GM23248 (cell line): ENCODE measurements around the gene ST8SIA4. TPM values are rescaled to one million over a fixed set of nuclear protein-coding genes. Genes with fewer than 3 reads are reported as not detected.

Experiments used
- DNase-seq: peaks from one replicate; pipeline ENCODE4 v3.0.0-alpha.2; 2015
- H2AFZ ChIP-seq: fragments of 200-600 bp; sonication (generic); 2 replicates; pipeline ENCODE4 v1.6.1; 2016; ENCODE audit warnings: antibody characterized with exemption
- H3F3A ChIP-seq: fragments of 200-600 bp; sonication (generic); 2 replicates; pipeline ENCODE4 v1.6.1; 2016; ENCODE audit warnings: mild to moderate bottlenecking, antibody characterized with exemption, mixed run types; ENCODE audit not compliant: insufficient read depth
- H3K27ac ChIP-seq: fragments of 200-600 bp; sonication (generic); 2 replicates; pipeline ENCODE4 v1.5.1; 2016; ENCODE audit warnings: mild to moderate bottlenecking
- H3K27me3 ChIP-seq: fragments of 200-600 bp; sonication (generic); replicated peaks from 2 replicates; pipeline ENCODE4 v1.6.1; 2016; ENCODE audit warnings: mild to moderate bottlenecking; ENCODE audit not compliant: insufficient read depth
- H3K36me3 ChIP-seq: fragments of 200-600 bp; sonication (generic); 2 replicates; pipeline ENCODE4 v1.6.1; 2016; ENCODE audit warnings: low read depth, mild to moderate bottlenecking
- H3K4me1 ChIP-seq: fragments of 200-600 bp; sonication (generic); 2 replicates; pipeline ENCODE4 v1.6.1; 2016; ENCODE audit warnings: mild to moderate bottlenecking; ENCODE audit not compliant: insufficient read depth
- H3K4me2 ChIP-seq: fragments of 200-600 bp; sonication (generic); one replicate; pipeline ENCODE4 v1.6.1; 2016; ENCODE audit warnings: mild to moderate bottlenecking; ENCODE audit not compliant: unreplicated experiment
- H3K4me3 ChIP-seq: fragments of 200-600 bp; sonication (generic); 2 replicates; pipeline ENCODE4 v1.5.1; 2016; ENCODE audit warnings: mild to moderate bottlenecking
- H3K79me2 ChIP-seq: fragments of 200-600 bp; sonication (generic); 2 replicates; pipeline ENCODE4 v1.6.1; 2016; ENCODE audit warnings: mild to moderate bottlenecking; ENCODE audit not compliant: insufficient read depth
- H3K9ac ChIP-seq: fragments of 200-600 bp; sonication (generic); 2 replicates; pipeline ENCODE4 v1.6.1; 2016; ENCODE audit warnings: mild to moderate bottlenecking
- H3K9me2 ChIP-seq: fragments of 200-600 bp; sonication (generic); 2 replicates; pipeline ENCODE4 v1.6.1; 2016; ENCODE audit warnings: mixed run types, mild to moderate bottlenecking, moderate library complexity; ENCODE audit not compliant: insufficient read depth
- H3K9me3 ChIP-seq: fragments of 200-600 bp; sonication (generic); one replicate; pipeline ENCODE4 v1.6.1; 2017; ENCODE audit warnings: low read depth
- H4K20me1 ChIP-seq: fragments of 200-600 bp; sonication (generic); 2 replicates; pipeline ENCODE4 v1.6.0; 2016; ENCODE audit not compliant: insufficient read depth
- EZH2 ChIP-seq: fragments of 200-600 bp; sonication (generic); IDR thresholded peaks from 2 replicates; pipeline ENCODE4 v1.6.1; 2018; ENCODE audit warnings: antibody characterized with exemption, mild to moderate bottlenecking; ENCODE audit not compliant: insufficient read depth, poor library complexity, severe bottlenecking
- EZH2phosphoT487 ChIP-seq: fragments of 200-600 bp; sonication (generic); IDR thresholded peaks from 2 replicates; pipeline ENCODE4 v1.6.1; 2018; ENCODE audit warnings: antibody characterized with exemption, moderate library complexity, mild to moderate bottlenecking, low read depth; ENCODE audit not compliant: insufficient read depth
- WGBS, 2 experiments: methylation state at CpG; one replicate each; pipeline ENCODE4 v1.1.6; 2015 to 2017; ENCODE audit warnings: low lambda C conversion rate in 2 of 2, low coverage in 1 of 2; ENCODE audit errors: missing lambda C conversion rate in 2 of 2; 5-methylcytosine and 5-hydroxymethylcytosine counted together
- in situ Hi-C: fragments of 300-500 bp; cut with MboI; formaldehyde crosslinking; loops from 2 replicates; pipeline ENCODE4 v1.15.0; 2020
- polyA plus RNA-seq: library from polyadenylated mRNA; unstranded; fragments of >200 nt; fragmentation: Nextera tagmentation; extraction: Ambion mirVana; gene quantifications from 2 replicates; pipeline ENCODE4 v1.2.1, GENCODE V29; 2016
- total RNA-seq: library from RNA; depleted of rRNA; stranded (reverse); fragments of >200 nt; shearing (Covaris generic); gene quantifications from 2 replicates; pipeline ENCODE4 v1.2.3, GENCODE V29; 2014

Gene ST8SIA4
- total and polyA plus RNA-seq, 2 experiments from 2014 or later, result under 0.01 TPM; not detected in 1

DNA sequence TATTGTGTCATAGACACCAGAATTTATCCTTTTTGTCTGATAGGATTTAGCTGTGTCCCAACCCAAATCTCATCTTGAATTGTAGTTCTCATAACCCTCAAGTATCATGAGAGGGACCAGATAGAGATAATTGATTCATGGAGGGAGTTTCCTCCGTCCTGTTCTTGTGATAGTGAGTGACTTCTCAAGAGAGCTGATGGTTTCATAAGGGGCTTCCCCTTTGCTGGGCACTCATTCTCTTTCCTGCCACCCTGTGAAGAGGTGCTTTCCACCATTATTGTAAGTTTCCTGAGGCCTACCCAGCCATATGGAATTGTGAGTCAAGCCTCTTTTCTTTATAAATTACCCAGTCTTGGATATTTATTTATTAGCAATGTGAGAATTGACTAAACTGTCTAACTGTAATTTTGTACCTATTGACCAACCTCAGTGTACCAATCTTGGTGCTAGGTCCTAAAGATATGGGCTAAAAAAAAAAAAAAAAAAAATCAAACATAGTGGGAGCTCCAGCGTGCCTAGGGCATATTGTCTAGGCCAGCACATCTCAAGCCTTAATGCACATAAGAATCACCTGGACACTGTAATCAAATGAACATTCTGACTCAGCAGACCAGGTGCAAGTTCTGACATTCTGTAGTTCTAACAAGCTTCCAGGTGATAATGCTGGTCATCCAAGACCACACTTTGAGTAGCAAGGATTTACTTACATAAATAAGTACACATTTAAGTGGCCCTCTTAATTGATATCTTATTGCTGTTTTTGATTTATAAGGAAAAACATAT, 30.5 kb downstream of the ST8SIA4 start:
- H3K4me3 ChIP-seq, result no peak overlapping the region
- no peak overlapping the region for H3K27ac ChIP-seq
- no peak for TF ChIP-seq EZH2
- no peak for TF ChIP-seq EZH2phosphoT487
- no peak overlapping the region for H3K9ac ChIP-seq
- no peaks in the 10 kb centered on the region for H3K9me2 ChIP-seq
- no peaks in the 10 kb centered on the region for H3K4me1 ChIP-seq
- no peaks in the 10 kb centered on the region for H4K20me1 ChIP-seq
- 31 to 41% methylated on average over 2 of the region's 2 CpGs for WGBS, 2 experiments
- H2AFZ ChIP-seq, result no peak overlapping the region
- no peaks in the 10 kb centered on the region for H3K27me3 ChIP-seq
- no peak for DNase-seq
- no peaks in the 10 kb centered on the region for H3K79me2 ChIP-seq
- H3F3A ChIP-seq, result no peaks in the 10 kb centered on the region
- H3K4me2 ChIP-seq, result no peak overlapping the region
- in situ Hi-C loops, result no loop called here
- no peaks in the 10 kb centered on the region for H3K36me3 ChIP-seq
- no peaks in the 10 kb centered on the region for H3K9me3 ChIP-seq

DNA sequence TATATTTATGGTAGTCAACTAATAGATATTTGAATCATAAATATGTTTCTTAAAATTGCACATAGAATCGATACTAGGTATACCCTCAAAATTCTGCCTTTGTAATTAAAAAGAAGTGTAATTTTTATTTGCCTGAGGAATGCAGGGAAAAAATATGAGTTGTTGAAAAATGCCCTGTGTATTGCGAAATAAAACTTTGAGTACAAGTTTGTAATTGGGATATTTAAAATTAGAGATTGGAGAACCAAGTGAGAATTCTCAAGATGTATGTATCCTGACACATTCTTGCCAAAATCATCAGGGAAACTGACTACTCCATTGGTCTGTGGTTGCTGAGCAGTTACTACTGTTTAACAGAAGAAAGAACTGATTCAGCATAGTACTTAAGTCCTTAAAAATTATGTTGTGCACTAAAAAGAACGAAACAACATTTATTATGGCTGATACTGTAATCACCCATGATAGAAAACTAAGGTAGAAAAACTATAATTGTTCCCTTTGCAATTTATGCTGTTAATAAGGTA, 36.0 kb downstream of the ST8SIA4 start:
- no peak overlapping the region for H3K9ac ChIP-seq
- no peaks in the 10 kb centered on the region for H3K9me2 ChIP-seq
- no peaks in the 10 kb centered on the region for H3K27me3 ChIP-seq
- no peak overlapping the region for H3K27ac ChIP-seq
- TF ChIP-seq EZH2, result no peak
- no peak for TF ChIP-seq EZH2phosphoT487
- no peaks in the 10 kb centered on the region for H3K79me2 ChIP-seq
- no peak overlapping the region for H2AFZ ChIP-seq
- no peaks in the 10 kb centered on the region for H3K36me3 ChIP-seq
- H3F3A ChIP-seq, result no peaks in the 10 kb centered on the region
- H4K20me1 ChIP-seq, result no peaks in the 10 kb centered on the region
- no peaks in the 10 kb centered on the region for H3K4me1 ChIP-seq
- DNase-seq, result no peak
- H3K4me3 ChIP-seq, result no peak overlapping the region
- H3K9me3 ChIP-seq, result no peaks in the 10 kb centered on the region
- H3K4me2 ChIP-seq, result no peak overlapping the region
- in situ Hi-C loops, result no loop called here
- 61 to 64% methylated on average over 3 of the region's 3 CpGs for WGBS, 2 experiments

DNA sequence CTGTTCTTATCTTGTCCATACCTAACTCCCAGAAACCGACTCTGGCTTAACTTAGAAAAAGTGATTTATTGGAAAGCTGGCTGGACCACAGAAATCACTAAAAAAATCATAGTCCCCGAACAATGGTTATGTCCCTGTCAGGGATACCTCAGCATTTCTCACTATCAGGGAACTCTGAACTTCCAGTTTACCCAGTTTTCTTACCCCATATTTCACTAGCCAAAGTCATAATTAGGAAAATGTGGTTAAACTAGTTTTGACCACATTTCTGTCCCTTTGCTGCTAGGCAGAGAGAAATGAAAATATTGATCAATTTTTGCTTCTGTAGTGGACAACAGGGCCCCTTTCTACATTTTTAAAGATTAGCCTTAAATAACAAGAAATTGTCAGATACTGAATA, 38.2 kb downstream of the ST8SIA4 start:
- Histone ChIP-seq H3K4me3 (no peak overlapping the region), H3K27ac (no peak overlapping the region), H3F3A (no peaks in the 10 kb centered on the region), H3K4me2 (no peak overlapping the region), H3K79me2 (no peaks in the 10 kb centered on the region), H3K27me3 (no peaks in the 10 kb centered on the region), H2AFZ (no peak overlapping the region), H4K20me1 (no peaks in the 10 kb centered on the region), H3K4me1 (no peaks in the 10 kb centered on the region), H3K9me3 (no peaks in the 10 kb centered on the region), H3K9me2 (no peaks in the 10 kb centered on the region), H3K9ac (no peak overlapping the region), H3K36me3 (no peaks in the 10 kb centered on the region)
- in situ Hi-C loops, result no loop called here
- no peak for DNase-seq
- WGBS, 2 experiments, result 34 to 44% methylated on average over 2 of the region's 2 CpGs
- no peak for TF ChIP-seq EZH2phosphoT487
- TF ChIP-seq EZH2, result no peak

DNA sequence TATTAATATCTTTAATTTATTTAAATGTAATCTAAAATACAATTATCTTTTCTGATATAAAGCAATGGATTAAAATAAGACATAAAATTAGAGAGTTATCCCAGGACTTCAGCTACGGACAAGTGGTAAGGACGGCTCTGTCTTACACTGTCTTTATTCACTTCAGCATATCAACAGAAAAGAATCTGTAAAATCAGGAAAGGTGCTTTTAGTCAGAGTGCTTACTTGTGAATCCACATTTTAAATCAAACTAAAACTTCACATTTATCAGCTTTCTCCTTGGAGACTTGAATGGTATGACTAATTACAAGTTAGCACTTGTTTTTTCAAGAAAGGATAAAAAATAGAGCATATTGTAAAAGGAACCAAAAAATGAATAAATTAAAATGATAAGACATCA, 39.3 kb downstream of the ST8SIA4 start:
- DNase-seq, result no peak
- Histone ChIP-seq H3K36me3 (no peaks in the 10 kb centered on the region), H3K27me3 (no peaks in the 10 kb centered on the region), H3K9me3 (no peaks in the 10 kb centered on the region), H4K20me1 (no peaks in the 10 kb centered on the region), H3F3A (no peaks in the 10 kb centered on the region), H3K79me2 (no peaks in the 10 kb centered on the region), H3K27ac (no peak overlapping the region), H2AFZ (no peak overlapping the region), H3K4me2 (no peak overlapping the region), H3K9ac (no peak overlapping the region), H3K9me2 (0 out of 2 replicates have a peak, but pooled peaks cover under 1% of the 10 kb centered on the region), H3K4me1 (no peaks in the 10 kb centered on the region), H3K4me3 (no peak overlapping the region)
- in situ Hi-C loops, result no loop called here
- no peak for TF ChIP-seq EZH2
- no peak for TF ChIP-seq EZH2phosphoT487
- 70 to 72% methylated on average over 2 of the region's 2 CpGs for WGBS, 2 experiments
